Activated naive CD8-positive, alpha-beta T cell (primary cell): ENCODE results near the gene SMOC2.
"Not testable (repeated sequence)": the region's sequence is repeated elsewhere in the genome, so short reads cannot be mapped to it uniquely, and the experiment has no call there.

Experiments
- H3K27ac Mint-ChIP-seq: one replicate; pipeline ENCODE4 v1.8.0; 2021; ENCODE audit warnings: mixed read lengths
- H3K27me3 Mint-ChIP-seq: one replicate; pipeline ENCODE4 v1.8.0; 2021; ENCODE audit warnings: mixed read lengths
- H3K36me3 Mint-ChIP-seq: one replicate; pipeline ENCODE4 v1.8.0; 2021; ENCODE audit warnings: mixed read lengths
- H3K4me1 Mint-ChIP-seq: one replicate; pipeline ENCODE4 v1.8.0; 2021; ENCODE audit warnings: low read depth, mixed read lengths
- H3K4me3 Mint-ChIP-seq: one replicate; pipeline ENCODE4 v1.8.0; 2021; ENCODE audit warnings: mild to moderate bottlenecking, mixed read lengths
- H3K9me3 Mint-ChIP-seq: one replicate; pipeline ENCODE4 v1.8.0; 2021; ENCODE audit warnings: low read depth, mixed read lengths

The SMOC2 gene

DNA sequence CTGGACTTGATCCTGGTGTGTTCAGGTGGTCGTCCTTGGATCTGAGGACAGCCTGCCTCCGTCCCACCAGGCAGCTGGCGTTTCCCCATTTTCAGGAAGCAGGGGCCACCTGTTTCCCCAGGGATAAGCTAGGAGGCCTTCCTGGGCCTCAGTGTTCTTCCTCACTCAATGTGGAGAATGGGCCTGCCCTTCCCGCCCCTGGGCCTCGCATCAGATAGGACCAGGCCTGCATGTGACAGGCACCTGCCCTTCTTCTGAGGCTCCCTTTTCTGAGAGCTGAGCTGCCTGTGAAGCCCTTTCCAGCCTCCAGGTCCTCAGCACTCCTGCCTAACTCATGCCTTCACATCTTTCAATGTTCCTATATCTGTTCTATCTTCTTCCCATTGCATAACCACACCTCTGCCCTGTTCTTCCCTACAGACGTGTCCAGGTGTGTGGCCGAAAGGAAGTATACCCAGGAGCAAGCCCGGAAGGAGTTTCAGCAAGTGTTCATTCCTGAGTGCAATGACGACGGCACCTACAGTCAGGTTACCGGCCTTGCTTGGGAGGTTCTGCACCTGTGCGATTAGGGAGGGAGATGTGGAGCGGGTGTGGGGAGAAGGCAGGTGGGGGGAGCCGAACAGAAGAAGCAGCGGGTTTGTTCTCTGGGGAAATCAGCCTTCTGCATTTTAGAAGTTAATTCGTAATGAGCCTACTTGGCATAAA lies 85.1 kb downstream of the SMOC2 start:
- H3K4me3 Mint-ChIP-seq = no peak overlapping the region
- H3K36me3 Mint-ChIP-seq = no peaks in the 10 kb centered on the region
- no peaks in the 10 kb centered on the region for H3K4me1 Mint-ChIP-seq
- H3K27me3 Mint-ChIP-seq = peaks cover 11% of the 10 kb centered on the region
- H3K27ac Mint-ChIP-seq = no peak overlapping the region
- H3K9me3 Mint-ChIP-seq = no peaks in the 10 kb centered on the region

DNA sequence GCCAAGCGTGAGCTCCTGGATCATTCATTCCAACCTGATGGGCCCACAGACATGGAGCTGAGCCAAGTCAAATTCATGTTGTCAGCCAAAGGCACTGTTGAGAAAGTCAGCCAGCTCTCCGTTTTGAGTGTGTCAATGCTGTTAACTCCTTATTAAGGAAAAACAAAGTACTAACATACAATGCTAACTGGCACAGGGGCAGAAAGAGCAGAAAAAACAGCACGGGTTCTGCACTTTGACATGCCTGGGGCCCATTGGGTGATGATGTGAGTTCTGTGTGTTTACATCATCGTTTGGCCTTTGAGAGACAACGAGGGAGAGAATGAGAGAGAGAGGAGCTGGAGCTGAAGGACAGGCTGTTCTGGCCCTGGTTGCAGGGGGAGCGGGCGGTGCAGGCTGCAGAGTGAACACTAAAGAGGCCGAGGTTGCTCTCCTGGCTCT lies 85.9 kb downstream of the SMOC2 start:
- Mint-ChIP-seq H3K27me3 (peaks cover 11% of the 10 kb centered on the region), H3K27ac (no peak overlapping the region), H3K4me3 (no peak overlapping the region), H3K9me3 (no peaks in the 10 kb centered on the region), H3K4me1 (no peaks in the 10 kb centered on the region), H3K36me3 (no peaks in the 10 kb centered on the region)

DNA sequence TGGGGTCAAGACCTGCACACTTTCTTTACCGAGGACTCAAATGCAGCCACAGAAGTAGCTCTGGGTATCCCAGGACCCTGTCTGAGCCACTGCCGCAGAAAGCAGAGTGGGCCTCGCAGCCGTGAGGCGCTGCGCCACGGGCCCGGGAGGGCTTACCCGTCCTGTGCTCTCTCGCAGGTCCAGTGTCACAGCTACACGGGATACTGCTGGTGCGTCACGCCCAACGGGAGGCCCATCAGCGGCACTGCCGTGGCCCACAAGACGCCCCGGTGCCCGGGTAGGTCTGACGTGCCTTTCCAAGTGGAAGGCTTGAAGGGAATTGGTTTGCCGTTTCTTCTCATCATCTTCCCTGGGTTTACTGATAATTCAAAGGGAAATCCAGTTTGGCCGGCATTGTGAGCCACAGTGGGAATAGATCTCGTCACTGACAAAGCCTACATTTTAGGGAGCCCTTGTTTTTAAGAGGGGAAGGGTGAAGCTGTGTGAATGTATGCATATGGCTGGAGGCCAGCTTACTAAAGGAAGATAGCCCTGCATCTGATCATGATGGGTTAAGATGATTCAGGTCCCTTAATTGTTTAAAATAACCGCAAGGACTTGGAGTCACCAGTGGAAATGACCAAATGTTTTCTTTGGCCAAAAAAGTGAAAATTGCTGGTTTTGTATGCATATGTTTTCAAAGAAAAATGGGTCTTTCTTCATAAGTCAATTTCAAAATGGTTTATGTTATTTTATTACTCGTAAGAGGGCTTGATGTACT lies 86.6 kb downstream of the SMOC2 start:
- no peak overlapping the region for H3K27ac Mint-ChIP-seq
- H3K27me3 Mint-ChIP-seq = peaks cover 9% of the 10 kb centered on the region
- no peaks in the 10 kb centered on the region for H3K4me1 Mint-ChIP-seq

DNA sequence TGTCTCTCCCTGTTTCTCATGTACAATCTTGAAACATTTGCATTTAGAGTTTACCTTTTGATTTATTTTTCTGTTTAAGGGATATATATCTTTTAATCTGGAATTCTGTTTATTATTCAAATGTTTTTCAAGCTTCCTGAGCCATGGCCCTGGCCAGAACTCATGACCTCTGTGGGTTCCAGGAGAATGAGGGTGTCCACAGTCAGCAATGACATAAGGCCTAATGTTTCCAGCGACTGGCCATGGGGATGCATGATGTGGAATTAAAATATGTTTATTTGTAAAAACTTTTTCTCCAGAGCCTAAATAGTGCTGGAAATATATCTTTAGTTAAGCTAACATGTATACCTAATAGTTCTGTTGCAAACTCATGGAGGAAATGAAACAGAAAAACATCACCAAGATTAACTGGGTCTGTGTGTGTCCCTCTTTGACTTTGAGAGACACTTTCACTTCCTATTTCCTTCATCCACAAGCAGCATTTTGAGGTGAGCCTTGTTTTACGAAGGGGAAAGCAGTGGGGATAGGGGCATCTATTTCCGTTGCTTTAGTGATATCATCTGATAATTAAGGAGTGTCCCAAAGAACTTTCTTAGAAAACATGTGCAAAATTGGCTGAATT lies 87.6 kb downstream of the SMOC2 start:
- no peaks in the 10 kb centered on the region for H3K9me3 Mint-ChIP-seq
- H3K27ac Mint-ChIP-seq = no peak overlapping the region
- H3K36me3 Mint-ChIP-seq = no peaks in the 10 kb centered on the region
- H3K4me3 Mint-ChIP-seq = no peak overlapping the region
- H3K27me3 Mint-ChIP-seq = peaks cover 8% of the 10 kb centered on the region
- H3K4me1 Mint-ChIP-seq = no peaks in the 10 kb centered on the region

More for the DNA sequence above, 86.6 kb downstream of the SMOC2 start:
- Mint-ChIP-seq H3K4me3 (no peak overlapping the region), H3K9me3 (no peaks in the 10 kb centered on the region), H3K36me3 (no peaks in the 10 kb centered on the region)

DNA sequence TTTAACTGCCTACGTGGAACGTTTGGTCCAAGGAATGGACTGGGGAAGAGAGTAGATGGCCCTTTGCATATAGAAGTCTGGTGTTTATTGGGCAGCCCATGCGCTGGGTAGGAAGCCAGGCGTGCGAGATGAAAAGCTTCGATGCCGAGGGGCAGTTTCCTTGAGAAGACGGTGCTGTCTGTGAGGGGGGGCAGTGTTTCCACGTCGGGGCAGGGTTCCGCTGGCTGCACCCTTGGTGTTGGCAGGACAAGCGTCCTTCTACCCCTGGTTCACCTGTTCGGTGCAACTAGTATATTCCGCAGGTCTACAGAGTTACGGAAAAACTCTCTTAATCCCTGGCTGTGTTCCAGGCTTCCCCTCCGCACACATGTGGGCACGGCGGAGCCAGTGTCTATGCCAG lies 88.2 kb downstream of the SMOC2 start:
- H3K9me3 Mint-ChIP-seq = no peaks in the 10 kb centered on the region
- H3K27me3 Mint-ChIP-seq = peaks cover 6% of the 10 kb centered on the region
- H3K36me3 Mint-ChIP-seq = no peaks in the 10 kb centered on the region
- no peak overlapping the region for H3K27ac Mint-ChIP-seq
- no peak overlapping the region for H3K4me3 Mint-ChIP-seq
- H3K4me1 Mint-ChIP-seq = no peaks in the 10 kb centered on the region

DNA sequence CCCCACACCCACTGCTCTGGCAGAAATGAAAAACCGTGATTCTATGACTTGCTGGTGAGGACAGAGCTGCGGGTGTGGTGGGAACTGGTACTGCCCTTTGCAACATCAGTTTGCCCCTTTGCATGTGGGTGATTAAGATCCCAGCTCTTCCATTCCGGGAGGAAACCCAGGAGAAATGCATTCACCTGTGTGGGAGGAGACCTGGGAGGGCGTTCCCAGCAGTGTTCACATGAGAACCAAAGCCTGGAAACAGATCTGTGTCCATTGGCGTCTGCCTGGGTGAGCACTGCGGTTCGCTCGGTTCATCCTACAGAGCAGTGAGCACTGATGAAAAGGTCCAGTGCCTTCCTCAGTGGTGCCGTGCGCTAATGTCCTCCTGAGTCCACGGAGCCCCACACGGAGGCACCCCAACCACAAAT lies 89.7 kb downstream of the SMOC2 start:
- peaks cover 6% of the 10 kb centered on the region for H3K27me3 Mint-ChIP-seq
- H3K27ac Mint-ChIP-seq = no peak overlapping the region
- no peaks in the 10 kb centered on the region for H3K36me3 Mint-ChIP-seq
- H3K4me3 Mint-ChIP-seq = no peak overlapping the region
- no peaks in the 10 kb centered on the region for H3K9me3 Mint-ChIP-seq
- no peaks in the 10 kb centered on the region for H3K4me1 Mint-ChIP-seq

DNA sequence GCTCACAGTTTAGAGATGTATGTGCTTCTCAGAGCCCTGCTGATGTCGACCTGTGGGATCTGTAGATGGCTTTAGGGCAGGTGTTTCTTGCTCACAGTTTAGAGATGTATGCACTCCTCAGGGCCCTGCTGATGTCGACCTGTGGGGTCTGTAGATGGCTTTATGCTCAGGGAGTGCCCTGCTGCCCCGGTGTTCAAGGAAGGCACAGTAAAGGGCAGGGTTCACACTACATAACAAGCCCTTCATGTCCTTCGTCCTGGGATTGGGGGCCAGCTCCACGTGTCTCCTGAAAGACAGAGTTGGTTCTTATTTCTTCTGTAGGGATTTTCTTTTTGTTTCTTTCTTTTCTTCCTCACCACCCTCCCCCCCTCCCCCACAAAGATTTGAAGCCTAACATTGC lies 91.1 kb downstream of the SMOC2 start:
- H3K4me3 Mint-ChIP-seq = no peak overlapping the region
- H3K27me3 Mint-ChIP-seq = peaks cover 2% of the 10 kb centered on the region
- no peak overlapping the region for H3K27ac Mint-ChIP-seq
- no peaks in the 10 kb centered on the region for H3K36me3 Mint-ChIP-seq
- no peaks in the 10 kb centered on the region for H3K4me1 Mint-ChIP-seq
- no peaks in the 10 kb centered on the region for H3K9me3 Mint-ChIP-seq

DNA sequence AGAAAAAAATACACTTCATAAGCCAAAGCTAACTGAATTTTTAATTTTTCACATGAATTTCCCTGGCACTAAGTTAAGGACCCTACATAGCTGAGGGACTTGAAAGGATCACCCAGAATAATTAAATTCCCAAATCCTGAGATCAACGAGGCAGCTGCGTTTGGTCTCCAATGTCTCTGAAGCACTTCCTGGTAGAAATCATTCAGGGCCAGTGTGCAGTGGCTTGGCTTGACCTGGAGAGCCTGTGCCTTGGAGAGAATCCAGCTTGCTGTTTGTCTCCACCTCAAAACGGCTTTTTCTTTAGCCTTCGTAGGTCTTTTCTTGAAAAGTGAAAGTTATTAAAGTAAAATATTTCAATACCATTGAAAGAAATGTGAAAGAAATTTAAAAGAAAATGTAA lies 92.4 kb downstream of the SMOC2 start:
- Mint-ChIP-seq H3K36me3 (no peaks in the 10 kb centered on the region), H3K4me1 (no peaks in the 10 kb centered on the region), H3K4me3 (no peak overlapping the region), H3K9me3 (no peaks in the 10 kb centered on the region), H3K27ac (no peak overlapping the region), H3K27me3 (peaks cover 2% of the 10 kb centered on the region)

DNA sequence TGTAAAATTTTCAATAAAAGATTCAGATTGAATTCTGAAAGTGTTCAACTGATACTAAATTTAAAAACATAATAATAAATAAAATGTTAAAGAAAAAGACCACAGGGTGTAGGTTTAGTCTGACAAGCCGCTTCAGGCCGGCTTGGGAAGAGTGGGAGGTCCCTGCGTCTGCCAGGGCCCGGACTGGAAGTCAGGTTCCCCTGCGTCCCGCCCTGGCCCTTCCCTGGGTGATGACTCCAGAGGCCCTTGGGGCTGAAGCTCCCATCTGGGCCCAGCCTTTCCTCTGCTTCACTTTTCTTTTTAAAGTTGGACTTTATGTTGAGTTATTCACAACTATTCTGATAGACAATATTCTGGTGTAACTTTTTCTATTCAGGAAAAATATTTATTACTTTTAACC lies 93.3 kb downstream of the SMOC2 start:
- no peaks in the 10 kb centered on the region for H3K36me3 Mint-ChIP-seq
- H3K27ac Mint-ChIP-seq = no peak overlapping the region
- peaks cover 2% of the 10 kb centered on the region for H3K27me3 Mint-ChIP-seq
- H3K4me3 Mint-ChIP-seq = no peak overlapping the region
- H3K4me1 Mint-ChIP-seq = no peaks in the 10 kb centered on the region
- no peaks in the 10 kb centered on the region for H3K9me3 Mint-ChIP-seq

DNA sequence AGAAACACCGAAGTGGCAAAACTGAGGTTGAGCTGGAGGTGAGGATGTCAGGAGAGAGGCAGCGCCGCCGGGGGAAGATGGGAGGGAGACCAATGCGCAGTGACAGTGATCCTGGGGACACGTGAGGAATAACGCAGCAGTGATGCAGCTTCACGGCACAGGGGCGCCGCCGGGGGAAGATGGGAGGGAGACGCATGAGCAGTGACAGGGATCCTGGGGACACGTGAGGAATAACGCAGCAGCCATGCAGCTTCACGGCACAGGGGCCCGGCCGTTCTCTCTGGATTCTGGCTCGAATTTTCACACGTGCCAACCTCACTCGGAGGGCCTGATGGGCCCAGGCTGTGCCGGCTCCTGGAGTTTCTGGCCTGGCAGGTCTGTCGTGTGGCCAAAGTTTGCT lies 94.7 kb downstream of the SMOC2 start:
- no peaks in the 10 kb centered on the region for H3K4me1 Mint-ChIP-seq
- no peaks in the 10 kb centered on the region for H3K36me3 Mint-ChIP-seq
- no peak overlapping the region for H3K27ac Mint-ChIP-seq
- H3K9me3 Mint-ChIP-seq = no peaks in the 10 kb centered on the region
- no peaks in the 10 kb centered on the region for H3K27me3 Mint-ChIP-seq
- no peak overlapping the region for H3K4me3 Mint-ChIP-seq

DNA sequence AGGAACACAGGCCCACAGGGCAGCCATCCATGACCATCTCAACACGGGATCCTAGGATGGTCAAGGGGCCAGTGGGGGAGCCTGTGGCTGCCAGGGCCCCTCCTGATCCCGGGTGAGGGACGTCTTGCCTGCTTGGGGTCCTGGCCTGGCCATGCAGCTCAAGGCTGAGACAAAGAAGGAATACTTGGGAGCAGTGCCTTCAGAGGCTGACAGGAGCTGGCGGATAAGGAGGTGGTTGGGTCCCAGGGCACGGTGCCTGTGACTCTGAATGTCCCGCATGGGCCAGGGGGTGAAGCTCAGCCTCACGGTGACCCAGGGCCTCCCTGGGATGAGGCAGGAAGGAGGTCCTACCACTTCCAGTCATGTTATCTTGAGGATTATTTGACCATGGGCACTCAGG lies 95.2 kb downstream of the SMOC2 start:
- no peak overlapping the region for H3K27ac Mint-ChIP-seq
- H3K36me3 Mint-ChIP-seq = no peaks in the 10 kb centered on the region
- no peaks in the 10 kb centered on the region for H3K9me3 Mint-ChIP-seq
- H3K4me1 Mint-ChIP-seq = no peaks in the 10 kb centered on the region
- no peaks in the 10 kb centered on the region for H3K27me3 Mint-ChIP-seq
- H3K4me3 Mint-ChIP-seq = no peak overlapping the region

DNA sequence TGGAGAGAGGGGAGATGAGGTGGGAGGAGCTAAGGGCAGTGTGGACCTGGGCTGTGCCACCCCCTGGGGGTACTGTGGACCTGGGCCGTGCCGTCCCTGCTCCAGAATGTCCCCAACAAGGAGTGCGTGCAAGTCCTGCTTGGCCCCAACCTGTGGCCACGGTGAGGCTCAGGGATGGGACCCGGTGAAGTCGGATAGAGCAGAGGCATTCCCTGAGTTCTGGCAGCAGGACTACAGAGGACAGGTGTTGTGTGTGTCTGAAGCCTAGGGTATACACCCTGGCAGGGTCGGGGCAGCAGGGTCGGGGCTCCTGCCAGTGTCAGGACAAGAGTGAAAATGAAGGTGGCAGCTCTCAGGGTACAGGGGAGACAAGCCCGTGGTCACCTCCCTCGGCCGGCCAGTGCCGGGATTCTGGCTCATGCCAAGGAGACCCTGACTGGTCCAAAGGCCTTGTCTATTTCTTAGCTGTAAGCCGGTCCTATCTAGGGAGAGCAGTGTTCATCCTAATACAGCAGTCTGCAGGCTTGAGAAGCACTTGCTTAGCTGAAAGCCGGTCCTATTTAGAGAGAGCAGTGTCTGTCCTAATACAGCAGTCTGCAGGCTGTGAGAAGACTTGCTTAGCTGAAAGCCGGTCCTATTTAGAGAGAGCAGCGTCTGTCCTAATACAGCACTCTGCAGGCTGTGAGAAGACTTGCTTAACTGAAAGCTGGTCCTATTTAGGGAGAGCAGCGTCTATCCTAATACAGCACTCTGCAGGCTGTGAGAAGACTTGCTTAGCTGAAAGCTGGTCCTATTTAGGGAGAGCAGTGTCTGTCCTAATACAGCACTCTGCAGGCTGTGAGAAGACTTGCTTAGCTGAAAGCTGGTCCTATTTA lies 95.9 kb downstream of the SMOC2 start:
- Mint-ChIP-seq H3K27me3 (no peaks in the 10 kb centered on the region), H3K27ac (no peak overlapping the region), H3K36me3 (no peaks in the 10 kb centered on the region), H3K4me1 (no peaks in the 10 kb centered on the region), H3K4me3 (no peak overlapping the region), H3K9me3 (no peaks in the 10 kb centered on the region)

DNA sequence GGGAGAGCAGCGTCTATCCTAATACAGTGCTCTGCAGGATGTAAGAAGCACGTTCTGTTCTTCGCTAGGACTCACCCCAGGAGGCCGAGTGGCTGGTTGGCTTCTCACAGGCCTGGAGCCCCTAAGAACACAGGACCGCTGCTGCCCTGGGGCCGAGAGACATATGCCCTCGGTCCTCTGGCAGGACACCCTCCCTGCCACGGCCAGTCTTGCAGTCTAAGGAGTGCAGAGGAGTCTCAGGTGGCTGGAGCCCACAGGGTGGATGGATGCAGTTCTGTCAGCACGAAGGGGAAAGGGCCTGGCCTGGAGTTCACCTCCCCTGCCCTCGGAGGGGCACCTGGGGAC lies 96.5 kb downstream of the SMOC2 start:
- Mint-ChIP-seq H3K36me3 (no peaks in the 10 kb centered on the region), H3K27ac (no peak overlapping the region), H3K4me1 (no peaks in the 10 kb centered on the region), H3K9me3 (no peaks in the 10 kb centered on the region), H3K27me3 (no peaks in the 10 kb centered on the region), H3K4me3 (no peak overlapping the region)

DNA sequence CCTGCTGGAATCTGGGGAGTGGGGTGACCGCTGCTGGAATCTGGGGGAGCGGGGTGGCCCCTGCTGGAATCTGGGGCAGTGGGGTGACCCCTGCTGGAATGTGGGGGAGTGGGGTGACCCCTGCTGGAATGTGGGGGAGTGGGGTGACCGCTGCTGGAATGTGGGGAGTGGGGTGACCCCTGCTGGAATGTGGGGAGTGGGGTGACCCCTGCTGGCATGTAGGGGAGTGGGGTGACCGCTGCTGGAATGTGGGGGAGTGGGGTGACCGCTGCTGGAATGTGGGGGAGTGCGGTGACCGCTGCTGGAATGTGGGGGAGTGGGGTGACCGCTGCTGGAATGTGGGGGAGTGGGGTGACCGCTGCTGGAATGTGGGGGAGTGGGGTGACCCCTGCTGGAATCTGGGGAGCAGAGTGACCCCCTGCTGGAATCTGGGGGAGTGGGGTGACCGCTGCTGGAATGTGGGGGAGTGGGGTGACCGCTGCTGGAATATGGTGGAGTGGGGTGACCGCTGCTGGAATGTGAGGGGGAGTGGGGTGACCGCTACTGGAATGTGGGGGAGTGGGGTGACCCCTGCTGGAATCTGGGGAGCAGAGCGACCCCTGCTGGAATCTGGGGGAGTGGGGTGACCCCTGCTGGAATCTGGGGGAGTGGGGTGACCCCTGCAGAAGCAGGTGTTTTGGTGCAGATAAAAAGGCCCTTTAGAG lies 97.4 kb downstream of the SMOC2 start:
- H3K36me3 Mint-ChIP-seq, H3K9me3 Mint-ChIP-seq, H3K4me3 Mint-ChIP-seq, H3K27ac Mint-ChIP-seq, H3K27me3 Mint-ChIP-seq, H3K4me1 Mint-ChIP-seq: not testable (repeated sequence)
